GM12801 (cell line): ENCODE results near the gene DSTN.

ENCODE experiments used
- TF ChIP-seq, protein P1 (sequence below): IDR thresholded peaks from one replicate; pipeline ENCODE4 v1.5.1; 2011; ENCODE audit warnings: control low read depth; ENCODE audit not compliant: insufficient read length; ENCODE audit errors: extremely low read depth

Gene DSTN

DNA sequence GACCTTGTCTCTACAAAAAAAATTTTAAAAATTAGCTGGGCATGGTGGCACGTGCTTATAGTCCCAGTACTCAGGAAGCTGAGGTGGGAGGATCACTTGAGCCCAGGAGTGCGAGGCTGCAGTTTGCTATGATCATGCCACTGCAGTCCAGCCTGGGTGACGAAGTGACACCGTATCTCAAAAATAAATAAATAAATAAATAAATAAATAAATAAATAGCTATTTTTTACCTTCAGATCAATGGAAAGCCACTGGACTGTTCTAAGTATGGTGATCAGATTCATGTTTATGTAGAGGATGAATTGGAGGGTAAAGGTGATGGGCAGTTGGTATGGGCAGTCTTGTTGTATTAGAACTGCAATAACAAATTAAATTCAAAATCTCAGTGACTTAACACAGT lies 24.0 kb downstream of the DSTN start:
- TF ChIP-seq, protein P1, sequence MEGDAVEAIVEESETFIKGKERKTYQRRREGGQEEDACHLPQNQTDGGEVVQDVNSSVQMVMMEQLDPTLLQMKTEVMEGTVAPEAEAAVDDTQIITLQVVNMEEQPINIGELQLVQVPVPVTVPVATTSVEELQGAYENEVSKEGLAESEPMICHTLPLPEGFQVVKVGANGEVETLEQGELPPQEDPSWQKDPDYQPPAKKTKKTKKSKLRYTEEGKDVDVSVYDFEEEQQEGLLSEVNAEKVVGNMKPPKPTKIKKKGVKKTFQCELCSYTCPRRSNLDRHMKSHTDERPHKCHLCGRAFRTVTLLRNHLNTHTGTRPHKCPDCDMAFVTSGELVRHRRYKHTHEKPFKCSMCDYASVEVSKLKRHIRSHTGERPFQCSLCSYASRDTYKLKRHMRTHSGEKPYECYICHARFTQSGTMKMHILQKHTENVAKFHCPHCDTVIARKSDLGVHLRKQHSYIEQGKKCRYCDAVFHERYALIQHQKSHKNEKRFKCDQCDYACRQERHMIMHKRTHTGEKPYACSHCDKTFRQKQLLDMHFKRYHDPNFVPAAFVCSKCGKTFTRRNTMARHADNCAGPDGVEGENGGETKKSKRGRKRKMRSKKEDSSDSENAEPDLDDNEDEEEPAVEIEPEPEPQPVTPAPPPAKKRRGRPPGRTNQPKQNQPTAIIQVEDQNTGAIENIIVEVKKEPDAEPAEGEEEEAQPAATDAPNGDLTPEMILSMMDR, result no peak

DNA sequence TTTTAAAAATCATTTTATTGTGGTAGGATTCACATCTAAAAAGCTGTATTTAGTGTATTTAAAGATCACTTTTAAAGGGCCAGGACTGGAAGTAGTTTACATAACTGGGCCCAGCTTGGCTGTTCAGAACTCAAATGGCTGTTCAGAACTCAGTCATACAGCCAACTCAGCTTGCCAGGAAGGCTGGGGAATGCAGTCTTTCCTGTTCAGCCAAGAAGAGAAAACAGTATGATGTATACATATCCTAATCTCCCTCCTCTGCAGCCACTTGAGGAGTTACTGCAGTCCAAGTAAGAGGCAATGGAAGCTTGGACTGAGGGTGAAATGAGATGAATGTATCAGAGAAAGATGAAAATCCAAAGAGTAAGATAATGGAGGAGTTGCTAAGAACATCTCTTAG lies 24.6 kb downstream of the DSTN start:
- TF ChIP-seq, protein P1, result no peak

DNA sequence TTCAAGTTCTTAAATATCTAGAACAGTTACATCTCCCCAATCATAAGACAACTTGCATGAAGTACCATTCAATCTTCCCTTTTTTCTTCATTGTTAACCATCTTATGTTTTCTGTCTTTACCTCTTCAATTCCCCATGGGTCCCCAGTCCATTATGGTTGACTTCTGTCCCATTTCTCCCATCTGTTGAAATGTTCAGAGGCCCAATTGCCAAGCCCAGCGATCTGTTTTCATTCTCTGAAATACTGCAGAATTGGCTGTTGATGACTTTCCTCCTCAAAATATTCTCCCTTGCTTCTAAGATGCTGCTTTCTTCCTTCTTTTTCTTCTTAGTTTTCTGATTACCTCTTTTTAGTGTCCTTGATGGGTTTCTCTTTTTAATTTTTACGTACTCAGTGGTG lies 26.0 kb downstream of the DSTN start:
- TF ChIP-seq, protein P1, result no peak

DNA sequence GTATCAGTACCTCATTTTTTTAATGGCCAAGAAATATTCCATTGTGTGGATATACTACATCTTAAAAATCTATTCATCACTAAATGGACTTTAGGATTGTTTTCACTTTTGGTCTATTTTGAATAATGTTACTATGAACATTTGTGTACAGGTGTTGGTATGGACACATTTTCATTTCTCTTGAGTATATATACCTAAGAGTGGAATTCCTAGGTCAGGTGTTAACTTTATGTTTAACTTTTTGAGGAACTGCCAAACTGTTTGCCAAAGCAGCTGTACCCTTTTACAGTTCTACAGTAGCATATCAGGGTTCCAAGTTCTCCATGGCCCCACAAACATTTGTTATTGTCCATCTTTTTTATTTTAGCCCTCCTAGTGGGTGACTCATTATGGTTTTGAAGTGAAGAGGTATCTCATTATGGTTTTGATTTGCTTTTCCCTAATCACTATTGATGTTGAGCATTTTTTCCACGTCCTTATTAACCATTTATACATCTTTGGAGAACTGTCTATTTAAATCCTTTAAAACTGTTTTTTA lies 28.2 kb downstream of the DSTN start:
- TF ChIP-seq, protein P1, result no peak

DNA sequence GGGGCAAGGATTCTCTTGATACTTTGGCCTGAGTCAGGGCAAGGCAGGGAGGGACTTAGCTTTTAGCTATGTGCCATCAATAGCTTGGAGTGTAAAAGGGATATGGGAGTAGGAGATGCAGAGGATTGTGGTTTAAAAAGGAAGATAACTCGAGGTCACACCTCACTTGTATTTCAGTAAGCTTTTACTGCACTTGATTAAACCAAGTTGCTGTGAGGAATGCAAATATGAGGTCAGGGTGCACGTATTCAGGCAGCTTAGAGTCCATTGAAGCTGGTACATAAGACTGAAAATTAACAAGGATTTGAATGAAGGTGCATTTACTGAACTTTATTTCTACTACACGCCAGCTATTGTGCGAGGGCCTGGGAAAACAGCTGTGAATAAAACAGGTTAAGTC lies 32.1 kb downstream of the DSTN start:
- TF ChIP-seq, protein P1, result no peak

DNA sequence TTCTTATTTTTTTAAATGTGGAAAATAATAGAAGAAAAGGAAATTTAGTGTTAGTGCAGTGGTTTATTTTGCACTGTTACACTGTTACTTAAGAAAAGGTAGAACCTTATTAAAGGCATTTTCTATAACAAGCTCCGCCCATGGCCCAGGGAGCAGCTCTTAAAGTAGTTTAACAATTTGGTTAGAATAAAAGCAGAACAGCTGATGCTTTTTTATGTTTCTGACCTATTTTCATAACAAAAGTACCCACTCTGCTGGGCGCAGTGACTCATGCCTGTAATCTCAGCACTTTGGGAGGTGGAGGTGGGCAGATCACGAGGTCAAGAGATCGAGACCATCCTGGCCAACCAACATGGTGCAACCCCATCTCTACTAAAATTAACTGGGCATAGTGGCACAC lies 32.6 kb downstream of the DSTN start:
- TF ChIP-seq, protein P1, result no peak

DNA sequence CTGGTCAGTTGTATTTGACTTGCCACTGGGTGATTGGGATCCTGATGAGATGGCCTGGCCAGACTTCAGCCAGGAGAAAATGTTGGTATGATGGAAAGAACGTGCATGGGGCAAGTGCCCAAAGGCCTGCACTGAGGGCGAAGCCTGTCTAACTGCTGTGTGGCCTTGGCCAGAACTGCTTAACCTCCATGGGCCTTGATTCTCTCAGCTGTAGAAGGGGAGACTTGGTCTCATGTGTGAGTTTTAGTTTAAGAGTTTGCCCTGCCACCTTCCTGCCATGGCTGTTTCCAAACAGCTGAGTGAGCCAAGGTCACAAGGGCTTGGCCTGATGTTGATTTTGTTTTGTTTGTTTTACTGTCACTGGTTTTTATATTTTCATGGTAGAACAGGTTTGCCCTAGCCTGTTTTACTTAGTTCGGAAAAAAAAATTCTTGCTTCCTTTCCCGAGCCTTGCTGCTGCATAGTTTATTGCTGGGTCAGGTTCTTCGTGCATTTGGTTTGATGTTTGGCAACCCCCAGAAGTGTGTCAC lies 35.3 kb downstream of the DSTN start:
- TF ChIP-seq, protein P1, result no peak

DNA sequence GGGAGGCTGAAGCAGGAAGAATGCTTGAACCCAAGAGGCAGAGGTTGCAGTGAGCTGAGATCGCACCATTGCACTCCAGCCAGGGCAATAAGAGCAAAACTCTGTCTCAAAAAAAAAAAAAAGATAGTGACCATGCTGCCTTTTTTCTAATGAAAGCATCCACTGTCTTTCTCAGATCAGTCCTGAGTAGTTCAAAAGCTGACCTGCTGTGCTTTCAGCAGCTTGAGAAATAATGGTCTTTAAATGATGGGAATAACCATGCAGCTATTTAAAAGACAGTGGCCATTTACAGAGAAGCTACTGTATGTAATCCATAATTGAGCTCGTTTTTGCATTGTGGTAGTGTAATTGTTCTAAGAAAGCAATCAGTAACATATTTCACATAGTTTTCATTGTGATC lies 36.1 kb downstream of the DSTN start:
- TF ChIP-seq, protein P1, result no peak
